ENCODE results near the gene CCDC88A. TPM values are rescaled to one million over a fixed set of nuclear protein-coding genes. Genes with fewer than 3 reads are reported as not detected.

The CCDC88A gene
- total RNA-seq, 5 donors from 2014 or later (not counting 1 experiment from before 2014, with no cell fraction given): 13.2 to 15.7 (median 14.3) TPM

GRCh38 chr2:55438391-55439100 lies 18.9 kb upstream of the CCDC88A start:
- H3K36me3 Mint-ChIP-seq: no peaks in the 10 kb centered on the region
- H3K27ac ChIP-seq (ENCODE audit: low read length): no peak overlapping the region
- no peak overlapping the region for H3K27ac Mint-ChIP-seq
- ATAC-seq (replicated peaks in 1 of 4) (no peak), DNase-seq (no peak)
- no peaks in the 10 kb centered on the region for H3K36me3 ChIP-seq (ENCODE audit: control insufficient read depth in 2 of 2, extremely low read depth in 1 of 2, insufficient read depth in 1 of 2, low read length in 1 of 2)
- H3K9me3 Mint-ChIP-seq: no peaks in the 10 kb centered on the region
- ChIA-PET CTCF (interaction anchor here in 1 of 2 donors (0.7 kb wide), 1 partner anchor 201 kb away, joined by 3 read pairs; no protein-coding TSS in a partner anchor), POLR2A (no interaction called here)
- no peaks in the 10 kb centered on the region for H3K9me3 ChIP-seq
- no peaks in the 10 kb centered on the region for H3K4me1 ChIP-seq (ENCODE audit: control insufficient read depth in 1 of 2, extremely low read depth in 1 of 2, insufficient read depth in 2 of 2, low read length in 2 of 2)
- no peaks in the 10 kb centered on the region for H3K4me1 Mint-ChIP-seq
- no peak overlapping the region for H3K4me3 Mint-ChIP-seq
- peaks cover 0 to 3% of the 10 kb centered on the region in 2 experiments for H3K27me3 ChIP-seq (replicated peaks in 1 of 2; ENCODE audit: control insufficient read depth in 2 of 2, extremely low read depth in 1 of 2, insufficient read depth in 2 of 2, low read length in 1 of 2)
- peaks cover 8 to 15% of the 10 kb centered on the region in 2 donors for H3K27me3 Mint-ChIP-seq
- 86% methylated on average over 4 of the region's 8 CpGs for WGBS (ENCODE audit: insufficient coverage)
- no peak overlapping the region for H3K4me3 ChIP-seq (ENCODE audit: control insufficient read depth in 1 of 2, extremely low read depth in 1 of 2, low read length in 1 of 2)

- Mint-ChIP-seq H3K27me3 (peaks cover 3 to 11% of the 10 kb centered on the region in 2 donors), H3K36me3 (no peaks in the 10 kb centered on the region), H3K4me1 (no peaks in the 10 kb centered on the region), H3K4me3 (no peak overlapping the region), H3K27ac (no peak overlapping the region), H3K9me3 (no peaks in the 10 kb centered on the region)
- DNase-seq (no peak), ATAC-seq (replicated peaks in 1 of 4) (no peak)
- no peak overlapping the region for H3K4me3 ChIP-seq (ENCODE audit: control insufficient read depth in 1 of 2, extremely low read depth in 1 of 2, low read length in 1 of 2)
- H3K4me1 ChIP-seq (ENCODE audit: control insufficient read depth in 1 of 2, extremely low read depth in 1 of 2, insufficient read depth in 2 of 2, low read length in 2 of 2): no peaks in the 10 kb centered on the region
- H3K27me3 ChIP-seq (replicated peaks in 1 of 2; ENCODE audit: control insufficient read depth in 2 of 2, extremely low read depth in 1 of 2, insufficient read depth in 2 of 2, low read length in 1 of 2): peaks cover 0 to 3% of the 10 kb centered on the region in 2 experiments
- H3K36me3 ChIP-seq (ENCODE audit: control insufficient read depth in 2 of 2, extremely low read depth in 1 of 2, insufficient read depth in 1 of 2, low read length in 1 of 2): no peaks in the 10 kb centered on the region
- ChIA-PET POLR2A (interaction anchor here (0.6 to 0.7 kb wide), 2 partner anchors 21 to 100 kb away, joined by 3 read pairs; no protein-coding TSS in a partner anchor), CTCF (no interaction called here)
- H3K27ac ChIP-seq (ENCODE audit: low read length): no peak overlapping the region
- 85% methylated on average over 9 of the region's 9 CpGs for WGBS (ENCODE audit: insufficient coverage)
- H3K9me3 ChIP-seq: no peaks in the 10 kb centered on the region
Observed at GRCh38 chr2:55437515-55438390, 18.1 kb upstream of the CCDC88A start.

- no peaks in the 10 kb centered on the region for H3K36me3 ChIP-seq (ENCODE audit: control insufficient read depth in 2 of 2, extremely low read depth in 1 of 2, insufficient read depth in 1 of 2, low read length in 1 of 2)
- no peak overlapping the region for H3K4me3 Mint-ChIP-seq
- no peak overlapping the region for H3K27ac ChIP-seq (ENCODE audit: low read length)
- H3K27me3 ChIP-seq (replicated peaks in 1 of 2; ENCODE audit: control insufficient read depth in 2 of 2, extremely low read depth in 1 of 2, insufficient read depth in 2 of 2, low read length in 1 of 2): peaks cover 0 to 3% of the 10 kb centered on the region in 2 experiments
- H3K4me3 ChIP-seq (ENCODE audit: control insufficient read depth in 1 of 2, extremely low read depth in 1 of 2, low read length in 1 of 2): no peak overlapping the region
- no peaks in the 10 kb centered on the region for H3K36me3 Mint-ChIP-seq
- DNase-seq (peak in 1 of 35 experiments; percentile 53), ATAC-seq (replicated peaks in 1 of 4) (peak; percentile 52 to 68 (median 60))
- no peaks in the 10 kb centered on the region for H3K4me1 ChIP-seq (ENCODE audit: control insufficient read depth in 1 of 2, extremely low read depth in 1 of 2, insufficient read depth in 2 of 2, low read length in 2 of 2)
- no CpG with 5 or more reads among the region's 3 CpGs for WGBS (ENCODE audit: insufficient coverage)
- ChIA-PET POLR2A (interaction anchor here in 1 of 2 donors (0.6 kb wide), 1 partner anchor 747 kb away, joined by 3 read pairs; no protein-coding TSS in a partner anchor), CTCF (interaction anchor here (0.5 to 1.1 kb wide), 7 partner anchors 12 to 593 kb away, joined by 3 to 4 read pairs (median 3); partner anchors contain the start of gene CFAP36 (in 1 of the 2))
- no peaks in the 10 kb centered on the region for H3K27me3 Mint-ChIP-seq
- peaks cover 3 to 5% (median 5%) of the 10 kb centered on the region in 3 donors for H3K4me1 Mint-ChIP-seq
- H3K9me3 Mint-ChIP-seq: no peaks in the 10 kb centered on the region
- peak overlapping the region in 1 of 2 donors; percentile 1 for H3K27ac Mint-ChIP-seq
- H3K9me3 ChIP-seq: no peaks in the 10 kb centered on the region
Observed at GRCh38 chr2:55431982-55432627, 12.4 kb upstream of the CCDC88A start.

GRCh38 chr2:55430211-55430975 lies 10.7 kb upstream of the CCDC88A start:
- DNase-seq (no peak), ATAC-seq (replicated peaks in 1 of 4) (no peak)
- POLR2A ChIA-PET: no interaction called here
- H3K36me3 ChIP-seq (ENCODE audit: control insufficient read depth in 2 of 2, extremely low read depth in 1 of 2, insufficient read depth in 1 of 2, low read length in 1 of 2): no peaks in the 10 kb centered on the region
- Mint-ChIP-seq H3K27me3 (peaks cover 0 to 7% of the 10 kb centered on the region in 2 donors), H3K27ac (no peak overlapping the region), H3K36me3 (no peaks in the 10 kb centered on the region), H3K4me1 (peaks cover 3 to 5% (median 5%) of the 10 kb centered on the region in 3 donors), H3K9me3 (no peaks in the 10 kb centered on the region), H3K4me3 (no peak overlapping the region)
- H3K9me3 ChIP-seq: no peaks in the 10 kb centered on the region
- no peak overlapping the region for H3K27ac ChIP-seq (ENCODE audit: low read length)
- 85% methylated on average over 2 of the region's 3 CpGs for WGBS (ENCODE audit: insufficient coverage)
- CTCF ChIA-PET: interaction anchor here in 1 of 2 donors (0.6 kb wide), 1 partner anchor 10 kb away, joined by 3 read pairs; no protein-coding TSS in a partner anchor
- no peak overlapping the region for H3K4me3 ChIP-seq (ENCODE audit: control insufficient read depth in 1 of 2, extremely low read depth in 1 of 2, low read length in 1 of 2)
- H3K4me1 ChIP-seq (ENCODE audit: control insufficient read depth in 1 of 2, extremely low read depth in 1 of 2, insufficient read depth in 2 of 2, low read length in 2 of 2): no peaks in the 10 kb centered on the region
- peaks cover 0 to 5% of the 10 kb centered on the region in 2 experiments for H3K27me3 ChIP-seq (replicated peaks in 1 of 2; ENCODE audit: control insufficient read depth in 2 of 2, extremely low read depth in 1 of 2, insufficient read depth in 2 of 2, low read length in 1 of 2)

- no peaks in the 10 kb centered on the region for H3K36me3 Mint-ChIP-seq
- no peak for ATAC-seq (replicated peaks in 1 of 4)
- Histone ChIP-seq H3K36me3 (ENCODE audit: control insufficient read depth in 2 of 2, extremely low read depth in 1 of 2, insufficient read depth in 1 of 2, low read length in 1 of 2) (no peaks in the 10 kb centered on the region), H3K4me3 (ENCODE audit: control insufficient read depth in 1 of 2, extremely low read depth in 1 of 2, low read length in 1 of 2) (no peak overlapping the region), H3K27ac (ENCODE audit: low read length) (no peak overlapping the region), H3K4me1 (ENCODE audit: control insufficient read depth in 1 of 2, extremely low read depth in 1 of 2, insufficient read depth in 2 of 2, low read length in 2 of 2) (no peaks in the 10 kb centered on the region), H3K9me3 (no peaks in the 10 kb centered on the region), H3K27me3 (replicated peaks in 1 of 2; ENCODE audit: control insufficient read depth in 2 of 2, extremely low read depth in 1 of 2, insufficient read depth in 2 of 2, low read length in 1 of 2) (peaks cover 0 to 5% of the 10 kb centered on the region in 2 experiments)
- H3K4me3 Mint-ChIP-seq: no peak overlapping the region
- POLR2A ChIA-PET: no interaction called here
- H3K4me1 Mint-ChIP-seq: peaks cover 3 to 5% (median 5%) of the 10 kb centered on the region in 3 donors
- no peak overlapping the region for H3K27ac Mint-ChIP-seq
- no CpG with 5 or more reads among the region's 3 CpGs for WGBS (ENCODE audit: insufficient coverage)
- CTCF ChIA-PET: interaction anchor here in 1 of 2 donors (0.5 kb wide), 1 partner anchor 88 kb away, joined by 4 read pairs; no protein-coding TSS in a partner anchor
- peaks cover 5 to 15% of the 10 kb centered on the region in 2 donors for H3K27me3 Mint-ChIP-seq
- no peak for DNase-seq
- no peaks in the 10 kb centered on the region for H3K9me3 Mint-ChIP-seq
Observed at GRCh38 chr2:55428258-55428657, 8.6 kb upstream of the CCDC88A start.
